ENCODE results near the gene CNTNAP1. TPM values are rescaled to one million over a fixed set of nuclear protein-coding genes. Genes with fewer than 3 reads are reported as not detected.
"Not testable (repeated sequence)": the region's sequence is repeated elsewhere in the genome, so short reads cannot be mapped to it uniquely, and the experiment has no call there.

CNTNAP1 gene
- total RNA-seq: 0.61 and 0.66 TPM in 2 replicates

DNA sequence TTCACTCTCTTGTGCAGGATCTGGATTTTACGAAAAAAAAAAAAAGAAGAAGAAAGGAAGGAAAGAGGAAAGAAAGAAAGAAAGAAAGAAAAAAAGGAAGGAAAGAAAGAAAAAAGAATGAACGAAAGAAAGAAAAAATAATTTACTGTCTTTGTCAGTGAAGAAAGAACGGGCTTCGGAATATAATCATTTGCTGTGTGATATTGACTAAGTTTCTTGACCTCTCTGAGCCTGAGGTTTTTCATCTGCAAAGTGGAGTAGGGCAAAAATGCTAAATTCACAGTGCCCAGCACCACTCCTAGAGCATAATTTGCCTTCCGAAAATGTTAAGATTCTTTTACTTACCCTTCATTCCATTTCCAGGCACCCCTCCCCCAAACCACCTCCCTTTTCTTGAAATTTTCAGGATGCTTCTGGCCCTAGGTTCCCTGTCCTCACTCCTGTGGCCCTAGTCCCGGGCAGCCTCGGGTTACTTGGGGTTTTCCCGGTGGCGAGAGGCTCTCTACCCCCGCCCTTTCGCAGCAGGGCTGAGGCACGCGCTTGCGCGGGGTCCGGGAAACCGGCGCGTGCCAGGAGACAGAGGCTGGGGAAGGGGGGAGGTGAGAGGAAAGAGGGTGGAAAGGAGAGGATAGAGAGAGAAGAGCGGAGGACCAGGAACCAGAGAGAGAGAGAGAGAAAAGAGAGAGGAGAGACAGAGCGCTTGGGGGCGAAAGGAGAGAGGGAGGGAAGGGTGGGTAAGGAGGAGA, at the start of gene CNTNAP1:
TSS of gene CNTNAP1 (plus strand) at position 556 of the 746 bp plus-strand sequence. CDS start 299 bp downstream, outside the sequence.
- intact Hi-C loops (cut with micrococcal nuclease): no loop called here

DNA sequence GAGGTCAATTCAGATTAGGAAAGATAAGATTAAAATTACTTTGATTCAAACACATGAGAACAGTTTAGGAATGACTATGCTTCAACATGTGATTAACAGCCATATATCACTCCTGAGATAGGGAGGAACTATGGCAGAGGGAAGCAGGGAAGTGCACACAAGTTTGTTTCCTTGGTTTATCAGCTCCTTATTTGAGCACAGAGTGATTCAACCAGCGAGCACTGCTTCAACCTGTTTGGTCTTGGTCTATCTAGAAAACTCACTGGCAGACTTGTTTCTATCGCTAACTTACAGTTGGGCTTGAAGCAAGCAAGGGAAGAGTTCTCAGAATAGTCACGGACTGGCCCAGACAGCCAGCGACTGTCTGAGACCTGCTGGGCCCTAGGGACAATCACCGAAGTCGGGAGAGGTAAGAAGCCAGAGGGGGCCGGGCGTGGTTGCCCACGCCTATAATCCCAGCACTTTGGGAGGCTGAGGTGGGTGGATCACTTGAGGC, 49.3 kb upstream of the CNTNAP1 start:
- intact Hi-C loops (cut with micrococcal nuclease): no loop called here

DNA sequence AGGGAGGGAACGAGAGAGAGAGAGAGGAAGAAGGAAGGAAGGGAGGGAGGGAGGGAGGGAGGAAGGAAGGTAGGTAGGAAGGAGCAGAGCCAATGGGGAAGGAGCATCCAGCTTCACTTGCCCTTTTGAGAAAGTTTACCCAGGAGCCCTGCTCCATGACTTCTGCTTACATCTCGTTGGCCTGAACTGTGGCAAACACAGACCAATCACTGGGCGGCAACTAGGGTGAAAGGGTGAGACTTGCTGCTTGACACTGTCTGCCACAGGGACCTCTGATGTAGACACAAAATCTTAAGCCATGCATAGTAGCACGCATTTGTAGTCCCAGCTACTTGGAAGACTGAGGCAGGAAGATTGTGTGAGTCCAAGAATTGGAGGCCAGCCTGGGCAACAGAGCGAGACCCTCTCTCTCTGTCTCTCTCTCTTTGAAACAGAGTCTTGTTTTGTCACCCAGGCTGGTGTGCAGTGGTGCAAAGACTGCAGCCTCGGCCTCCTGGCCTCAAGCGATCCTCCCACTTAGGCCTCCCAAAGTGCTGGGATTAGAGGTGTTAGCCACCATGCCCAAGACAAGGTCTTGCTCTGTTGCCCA, 42.7 kb upstream of the CNTNAP1 start:
- intact Hi-C loops (cut with micrococcal nuclease): no loop called here

DNA sequence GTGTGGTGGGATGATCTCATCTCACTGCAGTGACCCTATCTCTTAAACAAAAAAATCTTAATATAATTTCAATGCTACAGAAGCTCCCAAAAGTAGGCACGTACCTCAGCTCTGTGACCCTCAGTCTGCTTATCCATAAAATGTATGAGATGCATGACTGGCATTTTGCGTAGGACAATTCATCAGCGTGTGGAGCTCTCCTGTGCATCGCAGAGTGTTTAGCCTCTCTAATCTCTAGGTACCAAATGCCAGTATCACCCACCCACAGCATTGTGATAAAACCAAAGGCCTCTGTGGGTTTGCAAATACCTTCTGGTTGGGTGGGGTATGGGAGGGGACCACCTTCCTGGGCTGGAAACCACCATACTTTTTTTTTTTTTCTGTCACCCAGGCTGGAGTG, 42.2 kb upstream of the CNTNAP1 start:
- intact Hi-C loops (cut with micrococcal nuclease): no loop called here

DNA sequence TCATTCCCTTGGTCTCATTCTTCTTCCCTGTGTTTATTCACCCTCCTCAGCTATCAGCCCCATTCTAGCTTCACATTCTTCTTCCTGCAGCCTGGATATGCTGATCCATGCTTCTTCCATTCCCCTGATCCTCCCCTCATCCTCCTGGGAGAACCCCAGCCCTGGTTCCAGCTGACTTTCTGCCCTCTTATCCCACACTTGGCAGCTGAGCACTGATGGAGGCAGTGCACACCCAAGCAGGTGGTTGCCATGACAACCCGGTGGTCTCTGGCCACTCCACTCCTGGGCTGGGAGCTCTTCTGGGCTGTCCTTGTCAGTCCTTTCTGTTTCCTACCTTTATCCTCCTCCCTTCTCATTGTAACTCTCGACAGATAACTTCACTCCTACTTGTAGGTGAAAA, 40.0 kb upstream of the CNTNAP1 start:
- intact Hi-C loops (cut with micrococcal nuclease): no loop called here

DNA sequence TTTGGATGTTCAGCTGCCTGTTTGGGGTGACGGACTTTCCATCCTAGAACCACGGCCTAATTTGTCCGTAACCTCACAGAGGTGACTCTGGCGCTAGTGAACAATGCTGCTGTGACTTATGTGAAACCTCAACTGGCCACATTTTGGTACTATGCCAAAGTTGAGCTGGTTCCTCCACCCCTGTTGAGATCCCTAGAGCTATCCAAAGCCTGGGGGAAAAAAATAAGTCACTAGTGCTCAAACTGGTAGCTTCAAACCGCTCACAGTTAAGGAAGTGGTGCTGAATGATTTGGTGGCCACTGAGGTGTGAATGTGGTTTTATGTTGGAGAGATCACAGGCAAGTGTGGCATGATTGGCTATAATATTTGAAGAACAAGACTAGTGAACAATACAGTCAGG, 34.6 kb upstream of the CNTNAP1 start:
- intact Hi-C loops (cut with micrococcal nuclease): no loop called here

DNA sequence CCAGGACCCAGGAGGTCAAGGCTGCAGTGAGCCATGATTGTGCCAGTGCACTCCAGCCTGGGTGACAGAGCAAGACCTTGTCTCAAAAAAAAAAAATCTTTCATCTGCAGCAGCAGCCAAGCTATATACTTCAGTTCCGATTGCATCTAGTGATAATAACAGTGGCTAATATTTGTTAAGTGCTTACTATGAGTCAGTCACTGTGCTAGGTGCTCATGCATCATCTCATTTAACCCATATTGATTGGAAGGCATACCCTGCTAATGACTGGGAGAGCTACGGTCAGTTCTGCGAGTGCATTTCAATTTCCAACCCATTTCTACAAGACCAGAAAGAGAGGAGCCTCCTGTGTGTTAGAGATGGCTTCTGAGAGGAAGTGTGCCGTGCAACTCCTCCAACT, 30.9 kb upstream of the CNTNAP1 start:
- intact Hi-C loops (cut with micrococcal nuclease): no loop called here

DNA sequence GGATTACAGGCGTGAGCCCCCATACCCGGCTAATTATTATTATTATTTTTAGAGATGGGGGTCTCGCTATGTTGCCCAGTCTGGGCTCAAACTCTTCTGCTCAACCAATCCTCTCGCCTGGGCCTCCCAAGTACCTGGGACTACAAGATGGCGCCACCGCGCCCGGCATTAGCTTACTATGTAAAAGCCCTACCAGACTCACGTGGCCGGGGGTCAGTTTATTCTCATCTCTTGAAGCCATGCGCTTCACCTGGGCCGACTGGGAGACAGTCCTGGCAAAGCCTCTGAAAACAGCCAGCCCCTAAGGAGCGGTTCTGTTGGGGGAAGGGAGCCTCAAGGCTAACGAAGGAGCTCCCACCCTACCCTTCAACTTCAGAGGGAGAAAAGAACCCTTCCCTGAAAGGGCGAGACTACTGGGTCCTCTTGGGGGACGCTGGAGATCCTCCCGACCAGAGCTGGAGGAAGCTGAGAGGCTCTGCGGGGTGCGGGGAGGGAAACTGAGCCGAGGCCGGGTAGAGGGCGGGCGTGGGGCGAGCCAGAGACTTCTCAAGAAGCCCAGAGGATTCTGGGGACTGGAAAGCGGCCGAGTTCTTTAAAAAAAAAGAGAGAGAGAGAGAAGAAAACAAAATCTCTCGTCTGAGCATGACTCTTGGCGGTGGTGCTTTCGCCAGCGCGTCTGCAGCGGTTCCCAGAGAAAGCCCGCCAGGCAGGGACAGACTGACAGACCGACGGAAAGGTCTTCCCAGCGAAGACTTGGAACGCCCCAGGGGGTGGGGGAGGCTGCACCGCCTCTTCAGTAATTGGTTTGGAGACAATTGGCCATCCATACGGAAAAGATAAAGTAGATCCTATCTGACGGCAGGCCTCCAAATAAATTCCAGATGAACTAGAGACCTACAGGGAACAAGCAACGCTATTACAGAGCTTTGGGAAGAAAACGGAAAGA, 28.9 kb upstream of the CNTNAP1 start:
- intact Hi-C loops (cut with micrococcal nuclease): no loop called here

DNA sequence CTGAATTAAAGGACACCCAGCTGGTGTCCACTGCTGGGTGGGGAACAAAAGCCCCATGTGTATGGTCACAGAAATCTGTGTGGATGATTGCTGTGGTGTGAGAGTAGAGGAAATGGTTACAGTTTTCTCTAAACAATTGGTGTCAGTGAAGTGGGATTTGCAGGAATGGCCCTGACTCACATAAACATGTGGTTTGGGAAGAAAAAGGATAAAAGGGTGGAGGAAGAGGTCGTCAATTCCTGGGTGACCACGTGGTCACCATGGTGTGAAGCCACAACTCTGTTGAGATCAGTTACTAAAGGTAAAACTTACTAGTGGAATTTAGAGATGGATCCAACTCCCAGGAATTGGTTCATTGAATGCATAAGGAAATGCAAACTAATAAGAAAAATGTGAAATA, 26.8 kb upstream of the CNTNAP1 start:
- intact Hi-C loops (cut with micrococcal nuclease): no loop called here

DNA sequence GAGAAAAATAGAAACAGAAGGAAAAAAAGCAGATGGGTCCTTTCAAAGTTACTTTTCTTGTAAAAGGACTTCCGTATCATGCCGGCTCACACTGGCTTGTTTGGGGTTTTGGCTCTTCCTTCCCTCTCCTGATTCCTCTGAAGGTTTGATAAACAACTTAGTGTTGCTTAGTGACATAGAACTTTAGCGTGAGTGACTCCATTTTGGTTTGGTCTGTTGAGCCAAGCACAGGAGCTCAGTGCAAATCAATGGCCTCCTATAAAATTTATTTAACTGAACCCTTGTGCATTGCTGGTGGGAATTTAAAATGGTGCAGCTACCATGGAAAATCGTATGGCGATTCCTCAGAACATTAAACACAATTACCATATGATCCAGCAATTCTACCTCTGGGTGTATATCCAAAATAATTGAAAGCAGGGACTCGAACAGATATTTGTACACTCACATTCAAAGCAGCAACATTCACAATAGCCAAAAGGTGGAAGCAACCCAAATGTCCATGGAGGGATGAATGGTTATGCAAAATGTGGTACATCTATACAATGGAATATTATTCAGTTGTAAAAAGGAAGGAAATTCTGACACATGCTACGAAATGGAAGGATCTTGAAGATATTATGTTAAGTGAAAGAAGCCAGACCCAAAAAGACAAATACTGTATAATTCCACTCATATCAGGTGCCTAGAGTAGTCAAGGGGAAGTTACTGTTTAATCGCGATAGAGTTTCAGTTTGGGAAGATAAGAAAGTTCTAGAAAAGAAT, 24.3 kb upstream of the CNTNAP1 start:
- intact Hi-C loops (cut with micrococcal nuclease): no loop called here

DNA sequence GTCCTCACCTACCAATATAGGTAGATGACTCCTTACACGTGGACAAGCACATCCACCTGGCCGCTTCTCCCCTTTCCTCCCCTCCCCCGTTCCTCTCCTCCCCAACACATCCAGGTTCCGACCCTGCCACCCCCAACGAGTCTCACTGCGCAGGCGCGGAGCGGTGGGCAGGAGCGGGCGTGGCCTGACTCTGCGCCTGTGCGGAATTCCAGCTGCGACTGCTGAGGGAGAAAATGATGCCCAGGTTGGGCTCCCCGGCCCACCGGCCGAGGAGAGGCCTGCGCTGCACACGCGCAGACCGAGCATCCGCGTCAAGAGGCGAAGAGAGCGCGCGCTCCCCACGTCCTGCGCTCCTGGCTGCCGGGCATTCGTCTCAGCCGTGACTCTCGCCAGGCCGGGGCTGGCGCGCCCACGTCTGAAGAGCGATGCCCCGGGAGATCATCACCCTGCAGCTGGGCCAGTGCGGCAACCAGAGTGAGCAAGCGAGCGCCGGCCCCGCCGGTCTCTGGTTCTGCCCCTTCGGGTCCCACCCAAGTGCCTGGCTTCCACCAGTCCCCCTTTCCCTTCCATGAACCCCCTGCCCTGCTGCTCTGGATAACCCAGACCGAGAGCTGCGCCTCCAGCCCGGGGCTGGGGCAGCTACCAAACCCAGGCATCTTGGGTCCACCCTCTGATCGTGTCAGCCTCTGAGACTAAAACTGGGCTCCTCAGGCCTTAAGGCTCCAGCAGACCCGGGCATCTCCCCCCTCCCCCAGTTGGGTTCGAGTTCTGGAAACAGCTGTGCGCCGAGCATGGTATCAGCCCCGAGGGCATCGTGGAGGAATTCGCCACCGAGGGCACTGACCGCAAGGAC, 23.0 kb upstream of the CNTNAP1 start, which contains the start of gene TUBG2:
TSS of gene TUBG2 (plus strand) at position 206 of the 853 bp plus-strand sequence. CDS start at position 426, 220 bp downstream.
- intact Hi-C loops (cut with micrococcal nuclease): no loop called here

DNA sequence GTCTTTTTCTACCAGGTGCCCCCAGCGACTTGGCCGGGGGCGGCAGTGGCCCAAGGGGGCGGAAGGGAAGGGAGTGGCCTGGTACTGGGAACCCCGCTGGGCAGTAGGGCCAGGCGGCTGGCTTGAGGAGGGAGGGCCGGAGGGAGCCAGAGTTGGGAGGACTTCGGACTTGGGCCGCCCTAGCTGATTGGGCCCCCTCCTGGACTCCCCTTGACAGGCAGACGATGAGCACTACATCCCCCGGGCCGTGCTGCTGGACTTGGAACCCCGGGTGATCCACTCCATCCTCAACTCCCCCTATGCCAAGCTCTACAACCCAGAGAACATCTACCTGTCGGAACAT, 22.4 kb upstream of the CNTNAP1 start:
- intact Hi-C loops (cut with micrococcal nuclease): not testable (repeated sequence)

DNA sequence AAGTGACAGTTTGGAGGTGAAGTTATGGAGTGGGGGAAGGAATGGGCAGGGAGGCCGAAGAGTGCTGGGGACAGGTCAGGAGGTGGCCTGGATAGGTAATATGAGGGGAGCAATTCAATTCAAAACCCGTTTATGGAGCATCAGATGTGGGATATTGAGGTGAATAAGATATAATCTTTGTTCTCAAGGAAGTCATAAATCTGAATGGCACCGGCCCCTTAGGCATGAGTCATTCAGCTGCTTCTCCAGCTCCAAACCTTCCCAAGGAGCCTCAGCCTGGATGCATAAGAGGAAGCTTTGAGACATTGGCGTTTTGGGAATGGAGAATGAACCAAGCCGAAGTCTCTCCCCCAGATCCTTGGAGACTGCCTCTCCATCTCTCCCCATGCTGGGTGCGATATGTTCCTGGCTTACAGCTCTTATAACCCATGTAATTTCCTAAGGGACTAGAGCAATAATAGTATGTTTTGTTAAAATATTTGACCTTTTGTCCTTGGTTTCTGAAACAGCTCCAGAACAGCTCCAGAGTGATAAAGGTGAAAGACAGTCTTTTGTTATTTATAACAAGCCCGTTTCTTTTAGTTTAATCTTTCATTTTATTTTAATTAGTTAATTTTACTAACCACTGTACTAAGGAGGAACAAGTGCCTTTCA, 21.5 kb upstream of the CNTNAP1 start:
- intact Hi-C loops (cut with micrococcal nuclease): no loop called here

DNA sequence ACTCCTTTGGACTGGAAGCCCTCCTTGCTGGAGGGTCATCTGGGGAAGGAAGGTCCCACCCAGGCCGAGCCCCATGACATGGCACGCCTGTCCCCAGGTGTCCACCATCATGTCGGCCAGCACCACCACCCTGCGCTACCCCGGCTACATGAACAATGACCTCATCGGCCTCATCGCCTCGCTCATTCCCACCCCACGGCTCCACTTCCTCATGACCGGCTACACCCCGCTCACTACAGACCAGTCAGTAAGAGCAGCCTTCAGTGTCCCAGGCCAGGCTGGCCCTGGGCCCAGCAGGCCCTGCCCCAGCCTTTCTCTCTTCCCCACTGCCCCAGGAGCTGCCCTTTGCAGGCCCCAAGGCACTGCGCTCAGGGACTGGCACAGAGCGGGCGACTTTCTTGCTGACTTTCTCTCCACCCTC, 16.7 kb upstream of the CNTNAP1 start:
- intact Hi-C loops (cut with micrococcal nuclease): no loop called here

DNA sequence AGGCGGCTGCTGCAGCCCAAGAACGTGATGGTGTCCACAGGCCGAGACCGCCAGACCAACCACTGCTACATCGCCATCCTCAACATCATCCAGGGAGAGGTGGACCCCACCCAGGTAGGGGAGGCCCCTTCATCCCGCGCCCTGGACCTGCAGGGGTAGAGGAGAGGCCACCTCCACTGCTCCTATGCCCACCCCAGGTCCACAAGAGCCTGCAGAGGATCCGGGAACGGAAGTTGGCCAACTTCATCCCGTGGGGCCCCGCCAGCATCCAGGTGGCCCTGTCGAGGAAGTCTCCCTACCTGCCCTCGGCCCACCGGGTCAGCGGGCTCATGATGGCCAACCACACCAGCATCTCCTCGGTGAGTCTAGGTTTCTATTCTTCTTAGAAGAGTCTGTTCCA, 16.2 kb upstream of the CNTNAP1 start:
- intact Hi-C loops (cut with micrococcal nuclease): not testable (repeated sequence)

DNA sequence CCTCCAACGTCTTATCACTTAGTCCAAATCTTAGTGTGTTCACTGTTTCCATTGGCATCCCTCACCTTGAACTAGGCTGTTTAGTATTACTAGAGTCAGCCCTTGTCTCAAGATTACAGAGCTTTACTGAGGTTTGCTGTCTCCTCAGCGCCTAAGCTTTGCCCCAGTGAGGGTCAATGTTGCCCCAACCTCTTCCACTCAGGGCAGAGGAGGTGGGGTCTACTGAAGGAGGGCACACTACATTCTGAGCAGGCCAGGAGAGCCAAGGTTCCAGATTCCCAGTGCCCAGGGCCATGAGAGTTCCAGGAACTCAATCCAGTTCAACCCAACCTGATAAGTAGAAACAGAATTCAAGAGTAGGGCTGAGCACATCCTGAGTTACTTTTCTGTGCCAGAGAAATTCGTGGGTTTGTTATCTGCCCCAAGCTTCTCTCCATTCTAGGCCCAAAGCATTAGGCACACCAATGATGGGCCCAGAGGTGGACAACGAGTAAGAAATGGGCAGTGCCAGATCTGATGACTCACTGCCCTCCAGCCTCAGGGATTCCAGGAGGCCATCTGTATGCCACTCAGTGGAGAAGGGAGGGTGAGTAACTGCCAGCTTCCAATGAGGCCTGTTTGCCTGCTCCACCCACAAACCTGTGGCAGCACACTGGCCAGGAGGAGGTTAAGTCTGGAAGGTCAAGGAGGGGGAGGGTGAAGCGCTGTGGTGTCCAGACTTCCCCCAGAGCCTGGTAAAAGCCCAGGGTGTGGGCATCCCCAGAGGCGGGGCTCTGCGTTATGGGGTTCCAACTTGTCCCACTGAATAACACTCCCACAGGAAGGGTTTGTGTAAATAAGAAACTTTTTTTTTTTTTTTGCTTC, 15.0 kb upstream of the CNTNAP1 start:
- intact Hi-C loops (cut with micrococcal nuclease): no loop called here

DNA sequence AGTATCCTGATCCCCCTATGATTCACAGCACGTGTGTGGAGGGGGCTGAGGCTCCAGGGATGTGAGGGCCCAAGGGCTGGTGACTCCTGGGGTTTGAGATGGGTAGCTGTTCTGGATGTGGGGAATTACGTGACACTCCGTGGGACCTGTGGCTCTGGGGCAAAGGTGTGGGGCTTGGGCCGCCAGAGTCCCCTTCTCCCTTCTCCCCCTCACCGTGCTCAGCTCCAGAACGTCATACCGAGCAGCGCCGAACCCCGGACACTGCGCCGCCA, 12.7 kb upstream of the CNTNAP1 start:
- intact Hi-C loops (cut with micrococcal nuclease): no loop called here

DNA sequence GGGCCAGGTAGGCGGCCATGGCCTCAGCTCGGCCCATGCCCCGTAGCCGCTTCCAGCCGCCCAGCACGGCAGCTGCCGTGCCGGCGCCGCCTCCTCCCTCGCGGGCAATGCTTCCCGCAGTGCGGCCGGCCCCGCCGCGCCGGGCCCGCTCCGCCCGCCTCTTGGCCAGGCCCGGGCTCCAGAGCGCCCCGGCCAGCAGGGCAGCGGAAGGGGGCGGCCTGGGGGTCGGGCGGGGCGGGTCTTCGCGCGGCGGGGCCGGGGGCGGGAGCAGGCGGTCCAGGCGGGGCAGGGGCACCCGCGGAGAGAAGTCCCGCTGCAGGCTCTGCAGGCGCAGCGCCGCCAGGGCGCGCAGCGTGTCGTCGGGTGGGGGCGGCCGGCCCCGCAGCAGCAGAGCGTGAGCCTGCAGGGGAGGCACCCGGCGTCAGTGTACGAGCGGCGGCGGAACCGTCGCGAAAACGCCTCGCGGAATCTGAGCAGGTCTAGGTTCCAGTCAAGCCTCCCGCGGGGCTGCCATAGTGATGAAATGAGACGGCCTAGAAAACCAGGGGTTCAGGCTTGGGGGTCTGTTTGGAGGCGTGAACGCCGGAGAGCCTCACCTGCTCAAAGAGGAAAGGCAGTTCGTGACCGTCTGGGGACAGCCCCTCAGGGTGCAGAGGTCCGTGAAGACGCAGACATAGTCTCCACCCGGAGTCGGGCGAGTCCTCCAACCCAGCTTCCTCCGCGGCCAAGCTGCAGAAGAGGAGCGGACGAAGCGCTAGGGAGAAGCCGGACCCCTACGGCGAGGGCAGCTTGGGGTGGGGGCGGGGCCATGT, 12.1 kb upstream of the CNTNAP1 start:
- intact Hi-C loops (cut with micrococcal nuclease): no loop called here

Measured in T-helper 2 cell treated with Interferon-gamma antibody and Interleukin-4, amounts not matched to agents 100 ng/mL and 5 ng/mL, for 36 hours (primary cell).